H1 (cell line): Measurements from ENCODE around the gene SNX33.
A peak's percentile ranks its signal among the peaks of the same experiment; 100 is the strongest.

Experiments used
- CEBPB ChIP-seq: IDR thresholded peaks from 2 replicates; pipeline ENCODE4 v1.6.1; 2012; ENCODE audit warnings: low read depth, low read length
- EGR1 ChIP-seq: IDR thresholded peaks from 2 replicates; pipeline ENCODE4 v1.6.1; 2011; ENCODE audit warnings: low read depth, low read length, borderline replicate concordance
- EZH2 ChIP-seq: fragments of 200-600 bp; sonication (generic); IDR thresholded peaks from 2 replicates; pipeline ENCODE4 v1.7.1; 2012; ENCODE audit warnings: low read depth, mild to moderate bottlenecking, moderate library complexity, low read length, inconsistent platforms; ENCODE audit not compliant: severe bottlenecking
- GABPA ChIP-seq: IDR thresholded peaks from 2 replicates; pipeline ENCODE4 v1.6.1; 2011; ENCODE audit warnings: mild to moderate bottlenecking, low read length, moderate library complexity, borderline replicate concordance; ENCODE audit not compliant: insufficient read depth
- POLR2A ChIP-seq, 2 experiments: IDR thresholded peaks; 1 replicate in 1 of 2; 2 replicates in 1 of 2; pipeline ENCODE4 v1.6.1; 2011; ENCODE audit warnings: low read depth in 2 of 2, low read length in 2 of 2, mild to moderate bottlenecking in 2 of 2; ENCODE audit errors: control extremely low read depth in 1 of 2
- POLR2AphosphoS5 ChIP-seq: IDR thresholded peaks from 2 replicates; pipeline ENCODE4 v1.6.1; 2011; ENCODE audit warnings: low read depth, low read length
- POU5F1 ChIP-seq: IDR thresholded peaks from 2 replicates; pipeline ENCODE4 v1.6.1; 2011; ENCODE audit warnings: low read depth, mild to moderate bottlenecking, low read length, moderate library complexity
- RAD21 ChIP-seq, 2 experiments: IDR thresholded peaks in 1 of 2; conservative IDR thresholded peaks in 1 of 2; 2 replicates each; pipeline ENCODE4 v1.6.1; 2011; ENCODE audit warnings: low read depth in 2 of 2, low read length in 2 of 2, improper control_type of control experiment in 1 of 2, inconsistent platforms in 1 of 2, mild to moderate bottlenecking in 1 of 2, moderate library complexity in 1 of 2
- SAP30 ChIP-seq: fragments of 300-600 bp; sonication (generic); IDR thresholded peaks from 2 replicates; pipeline ENCODE4 v1.7.1; 2012; ENCODE audit warnings: low read length, moderate library complexity, mild to moderate bottlenecking, inconsistent platforms; ENCODE audit not compliant: insufficient read depth, insufficient replicate concordance
- TAF1 ChIP-seq: IDR thresholded peaks from 2 replicates; pipeline ENCODE4 v1.6.1; 2011; ENCODE audit warnings: mild to moderate bottlenecking, low read depth, low read length
- USF2 ChIP-seq: IDR thresholded peaks from 2 replicates; pipeline ENCODE4 v1.6.1; 2011; ENCODE audit warnings: low read length, improper control_type of control experiment
- YY1 ChIP-seq: IDR thresholded peaks from 2 replicates; pipeline ENCODE4 v1.6.1; 2011; ENCODE audit warnings: low read depth, mild to moderate bottlenecking, low read length
- TF ChIP-seq, protein P1 (sequence below), 3 experiments: IDR thresholded peaks; 1 replicate in 2 of 3; 2 replicates in 1 of 3; pipeline versions ENCODE4 v1.5.1 to v1.6.1; 2011; ENCODE audit warnings: low read length in 3 of 3, mild to moderate bottlenecking in 3 of 3, inconsistent platforms in 2 of 3, low read depth in 1 of 3, moderate library complexity in 1 of 3; ENCODE audit not compliant: insufficient read depth in 1 of 3; ENCODE audit errors: control extremely low read depth in 1 of 3

DNA sequence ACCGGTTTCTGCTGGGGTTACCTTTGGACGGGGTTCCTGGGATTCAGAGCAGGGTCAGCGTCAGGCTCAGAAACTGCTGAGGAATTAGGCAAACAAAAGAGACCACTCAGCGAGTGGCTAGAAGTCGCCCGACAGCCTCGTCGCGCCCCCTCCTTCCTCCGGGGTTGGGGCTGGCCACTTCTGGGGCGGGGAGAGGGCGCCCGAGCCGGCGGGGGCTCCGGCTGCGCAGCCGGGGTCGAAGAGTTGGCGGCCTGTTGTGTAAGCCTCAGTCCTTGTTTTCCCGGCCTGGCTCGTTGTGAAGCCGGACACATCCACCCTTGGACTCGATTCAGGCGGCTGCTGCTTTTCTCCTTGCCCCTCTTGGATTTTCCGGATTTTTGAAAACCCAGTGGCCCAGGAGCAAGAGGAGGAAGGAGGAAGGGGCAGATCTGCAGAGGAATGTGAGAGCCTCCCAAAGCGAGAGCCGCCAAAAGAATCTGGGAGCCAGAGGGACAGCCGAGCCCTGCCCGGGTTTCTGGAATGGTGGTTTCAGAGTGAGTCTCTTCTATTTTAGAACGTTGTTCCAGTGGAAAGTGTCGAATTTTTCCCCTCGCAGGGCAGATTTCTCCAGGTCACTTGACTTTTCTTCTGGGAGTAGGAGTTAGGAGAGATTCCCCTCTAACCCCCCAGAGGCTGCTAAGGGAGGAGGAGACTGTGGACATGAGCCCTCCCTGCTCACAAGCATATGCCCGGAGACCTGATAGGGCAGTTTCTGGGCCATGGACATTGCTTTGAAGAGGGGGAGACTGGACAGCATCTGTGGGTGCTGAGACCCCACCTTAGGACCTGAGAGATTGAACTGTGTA, 666 bp downstream of the SNX33 start:
- TF ChIP-seq USF2 (no peak), YY1 (no peak), RAD21 (IDR thresholded peaks at IDR 0.05 in 1 of 2, conservative IDR thresholded peaks at IDR 0.05 in 1 of 2; ENCODE audit: low read depth in 2 of 2, low read length in 2 of 2) (no peak), TAF1 (no peak; the same call in none of the 2 replicates), POU5F1 (no peak), CEBPB (no peak), POLR2AphosphoS5 (no peak), GABPA (no peak), EZH2 (no peak), EGR1 (no peak), SAP30 (peak; percentile 1), POLR2A (IDR thresholded peaks at IDR 0.05; ENCODE audit: control extremely low read depth in 1 of 2, low read depth in 2 of 2, low read length in 2 of 2) (no peak)
- TF ChIP-seq, protein P1, sequence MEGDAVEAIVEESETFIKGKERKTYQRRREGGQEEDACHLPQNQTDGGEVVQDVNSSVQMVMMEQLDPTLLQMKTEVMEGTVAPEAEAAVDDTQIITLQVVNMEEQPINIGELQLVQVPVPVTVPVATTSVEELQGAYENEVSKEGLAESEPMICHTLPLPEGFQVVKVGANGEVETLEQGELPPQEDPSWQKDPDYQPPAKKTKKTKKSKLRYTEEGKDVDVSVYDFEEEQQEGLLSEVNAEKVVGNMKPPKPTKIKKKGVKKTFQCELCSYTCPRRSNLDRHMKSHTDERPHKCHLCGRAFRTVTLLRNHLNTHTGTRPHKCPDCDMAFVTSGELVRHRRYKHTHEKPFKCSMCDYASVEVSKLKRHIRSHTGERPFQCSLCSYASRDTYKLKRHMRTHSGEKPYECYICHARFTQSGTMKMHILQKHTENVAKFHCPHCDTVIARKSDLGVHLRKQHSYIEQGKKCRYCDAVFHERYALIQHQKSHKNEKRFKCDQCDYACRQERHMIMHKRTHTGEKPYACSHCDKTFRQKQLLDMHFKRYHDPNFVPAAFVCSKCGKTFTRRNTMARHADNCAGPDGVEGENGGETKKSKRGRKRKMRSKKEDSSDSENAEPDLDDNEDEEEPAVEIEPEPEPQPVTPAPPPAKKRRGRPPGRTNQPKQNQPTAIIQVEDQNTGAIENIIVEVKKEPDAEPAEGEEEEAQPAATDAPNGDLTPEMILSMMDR (IDR thresholded peaks at IDR 0.05; ENCODE audit: control extremely low read depth in 1 of 3, insufficient read depth in 1 of 3, low read depth in 1 of 3, low read length in 3 of 3): no peak
